Activated T-cell treated with anti-CD3 and anti-CD28 coated beads, Interleukin-2, amount 50 U/mL, for 4 hours (primary cell): ENCODE results near the gene MKNK1. TPM values are rescaled to one million over a fixed set of nuclear protein-coding genes. Genes with fewer than 3 reads are reported as not detected.

ENCODE experiments used
- ATAC-seq, 2 donors: fragments of 200-7000 bp; cut with Tn5 transposase; one replicate each; pipeline ENCODE4 v1.10.0; 2021
- DNase-seq: peaks from one replicate; pipeline ENCODE4 v3.0.0-alpha.2; 2020
- H3K27me3 Mint-ChIP-seq: one replicate; pipeline ENCODE4 v1.8.0; 2021; ENCODE audit warnings: low read depth, mixed read lengths
- H3K36me3 Mint-ChIP-seq: one replicate; pipeline ENCODE4 v1.8.0; 2022; ENCODE audit warnings: mixed read lengths; ENCODE audit not compliant: insufficient read depth
- H3K4me1 Mint-ChIP-seq: one replicate; pipeline ENCODE4 v1.8.0; 2021; ENCODE audit warnings: low read depth, mixed read lengths
- H3K4me3 Mint-ChIP-seq: one replicate; pipeline ENCODE4 v1.8.0; 2021; ENCODE audit warnings: mild to moderate bottlenecking, moderate library complexity, mixed read lengths
- H3K9me3 Mint-ChIP-seq: one replicate; pipeline ENCODE4 v1.8.0; 2021; ENCODE audit warnings: mixed read lengths
- total RNA-seq, 3 donors: library from RNA; stranded (reverse); gene quantifications; one replicate each; pipeline ENCODE4 v1.2.1, GENCODE V29; 2021

The MKNK1 gene
- total RNA-seq, 3 donors from 2014 or later: 21.1 to 26.1 (median 21.6) TPM

GRCh38 chr1:46515576-46515975, 88.5 kb downstream of the MKNK1 start:
- DNase-seq (no peak), ATAC-seq (no peak)
- no peaks in the 10 kb centered on the region for H3K4me1 Mint-ChIP-seq
- H3K36me3 Mint-ChIP-seq: no peaks in the 10 kb centered on the region
- H3K4me3 Mint-ChIP-seq: no peak overlapping the region
- H3K9me3 Mint-ChIP-seq: no peaks in the 10 kb centered on the region
- peaks cover 31% of the 10 kb centered on the region for H3K27me3 Mint-ChIP-seq

- ATAC-seq: no peak
- H3K4me3 Mint-ChIP-seq: no peak overlapping the region
- no peaks in the 10 kb centered on the region for H3K36me3 Mint-ChIP-seq
- no peak for DNase-seq
- peaks cover 28% of the 10 kb centered on the region for H3K27me3 Mint-ChIP-seq
- no peaks in the 10 kb centered on the region for H3K9me3 Mint-ChIP-seq
- no peaks in the 10 kb centered on the region for H3K4me1 Mint-ChIP-seq
These were observed 90.5 kb downstream of the MKNK1 start for GRCh38 chr1:46513536-46513935.

- no peaks in the 10 kb centered on the region for H3K36me3 Mint-ChIP-seq
- no peak for DNase-seq
- ATAC-seq: no peak
- H3K4me3 Mint-ChIP-seq: no peak overlapping the region
- no peaks in the 10 kb centered on the region for H3K9me3 Mint-ChIP-seq
- no peaks in the 10 kb centered on the region for H3K4me1 Mint-ChIP-seq
- H3K27me3 Mint-ChIP-seq: peaks cover 26% of the 10 kb centered on the region
These were observed 91.3 kb downstream of the MKNK1 start for GRCh38 chr1:46512792-46513190.

- ATAC-seq (no peak), DNase-seq (no peak)
- no peak overlapping the region for H3K4me3 Mint-ChIP-seq
- H3K27me3 Mint-ChIP-seq: peaks cover 24% of the 10 kb centered on the region
- H3K9me3 Mint-ChIP-seq: no peaks in the 10 kb centered on the region
- no peaks in the 10 kb centered on the region for H3K4me1 Mint-ChIP-seq
- H3K36me3 Mint-ChIP-seq: no peaks in the 10 kb centered on the region
These were observed 91.8 kb downstream of the MKNK1 start for GRCh38 chr1:46512135-46512791.

GRCh38 chr1:46510998-46511365, 93.1 kb downstream of the MKNK1 start:
- no peak overlapping the region for H3K4me3 Mint-ChIP-seq
- no peaks in the 10 kb centered on the region for H3K4me1 Mint-ChIP-seq
- ATAC-seq (no peak), DNase-seq (no peak)
- no peaks in the 10 kb centered on the region for H3K36me3 Mint-ChIP-seq
- no peaks in the 10 kb centered on the region for H3K9me3 Mint-ChIP-seq
- H3K27me3 Mint-ChIP-seq: peaks cover 20% of the 10 kb centered on the region

DNA sequence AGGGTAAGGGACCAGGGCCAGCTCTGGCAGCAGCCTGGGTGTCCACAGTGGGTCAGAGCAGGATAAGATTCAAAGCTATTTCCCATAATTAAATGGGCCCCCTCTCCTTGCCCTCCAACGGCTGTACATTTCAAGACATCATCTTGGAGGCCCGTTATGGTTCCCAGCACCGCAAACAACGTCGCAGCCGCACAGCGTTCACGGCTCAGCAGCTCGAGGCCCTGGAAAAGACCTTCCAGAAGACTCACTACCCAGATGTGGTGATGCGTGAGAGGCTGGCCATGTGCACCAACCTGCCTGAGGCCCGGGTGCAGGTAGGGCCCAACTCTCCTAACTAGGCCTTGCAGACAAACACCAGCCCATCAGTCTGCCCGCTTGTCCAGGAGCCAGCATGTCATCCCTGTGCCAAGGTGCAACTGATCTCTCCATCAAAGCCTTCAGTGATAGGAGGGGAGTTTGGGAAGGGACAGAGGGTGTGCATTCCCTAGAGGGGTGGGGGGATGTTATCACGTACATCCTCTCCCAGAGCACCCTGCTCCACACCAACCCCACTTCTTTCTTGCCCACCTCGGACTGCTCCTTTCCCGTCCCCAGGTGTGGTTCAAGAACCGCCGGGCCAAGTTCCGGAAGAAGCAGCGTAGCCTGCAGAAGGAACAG, 93.6 kb downstream of the MKNK1 start:
- no peak for ATAC-seq
- no peaks in the 10 kb centered on the region for H3K9me3 Mint-ChIP-seq
- H3K4me3 Mint-ChIP-seq: no peak overlapping the region
- H3K27me3 Mint-ChIP-seq: peaks cover 18% of the 10 kb centered on the region
- no peaks in the 10 kb centered on the region for H3K4me1 Mint-ChIP-seq
- no peaks in the 10 kb centered on the region for H3K36me3 Mint-ChIP-seq
- no peak for DNase-seq

- Mint-ChIP-seq H3K27me3 (peaks cover 18% of the 10 kb centered on the region), H3K9me3 (no peaks in the 10 kb centered on the region), H3K4me3 (no peak overlapping the region), H3K4me1 (no peaks in the 10 kb centered on the region), H3K36me3 (no peaks in the 10 kb centered on the region)
- no peak for DNase-seq
- ATAC-seq: peak; percentile 41 to 43
These were observed 95.3 kb downstream of the MKNK1 start for GRCh38 chr1:46508757-46509156.

Other genes starting within 250 kb of the MKNK1 start
- gene FAAH, start 210.0 kb downstream of the MKNK1 start, total RNA-seq: 10 to 100 TPM in 1 of 3 donors, 1 to 10 TPM in 2; 7.5 to 10.4 (median 8.4) TPM
- not detected for gene DMBX1, start 114.4 kb downstream of the MKNK1 start, total RNA-seq
- not detected for gene KNCN, start 52.6 kb downstream of the MKNK1 start, total RNA-seq
- gene MOB3C, start 12.5 kb upstream of the MKNK1 start, total RNA-seq: 10 to 100 TPM in 2 of 3 donors, 1 to 10 TPM in 1; 8.3 to 11.9 (median 11.0) TPM
- gene ATPAF1, start 64.1 kb upstream of the MKNK1 start, total RNA-seq: 10 to 100 TPM; 35.7 to 42.5 (median 39.3) TPM
- gene TEX38, start 67.6 kb upstream of the MKNK1 start, total RNA-seq: not detected
- gene EFCAB14, start 114.8 kb upstream of the MKNK1 start, total RNA-seq: 10 to 100 TPM; 46.8 to 48.6 (median 48.4) TPM
- gene CYP4B1, start 194.8 kb upstream of the MKNK1 start, total RNA-seq: under 1 TPM; 0.16 to 0.53 (median 0.20) TPM